OCI-M2 (cell line): Measurements from ENCODE around the gene PRMT2.
"Not testable (repeated sequence)": the region's sequence is repeated elsewhere in the genome, so short reads cannot be mapped to it uniquely, and the experiment has no call there.

Experiments used
- DNase-seq: peaks from one replicate; lab custom pipeline; 2025; ENCODE audit not compliant: unreplicated experiment; lab: John Stamatoyannopoulos, UW

The PRMT2 gene

GRCh38 chr21:46666941-46667740, 31.7 kb downstream of the PRMT2 start:
- DNase-seq, result no peak

DNA sequence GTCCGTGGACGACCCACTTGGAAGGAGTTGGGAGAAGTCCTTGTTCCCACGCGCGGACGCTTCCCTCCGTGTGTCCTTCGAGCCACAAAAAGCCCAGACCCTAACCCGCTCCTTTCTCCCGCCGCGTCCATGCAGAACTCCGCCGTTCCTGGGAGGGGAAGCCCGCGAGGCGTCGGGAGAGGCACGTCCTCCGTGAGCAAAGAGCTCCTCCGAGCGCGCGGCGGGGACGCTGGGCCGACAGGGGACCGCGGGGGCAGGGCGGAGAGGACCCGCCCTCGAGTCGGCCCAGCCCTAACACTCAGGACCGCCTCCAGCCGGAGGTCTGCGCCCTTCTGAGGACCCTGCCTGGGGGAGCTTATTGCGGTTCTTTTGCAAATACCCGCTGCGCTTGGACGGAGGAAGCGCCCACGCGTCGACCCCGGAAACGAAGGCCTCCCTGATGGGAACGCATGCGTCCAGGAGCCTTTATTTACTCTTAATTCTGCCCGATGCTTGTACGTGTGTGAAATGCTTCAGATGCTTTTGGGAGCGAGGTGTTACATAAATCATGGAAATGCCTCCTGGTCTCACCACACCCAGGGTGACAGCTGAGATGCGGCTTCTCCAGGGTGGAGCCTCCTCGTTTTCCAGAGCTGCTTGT, 32.4 kb downstream of the PRMT2 start:
- peak; percentile 87 for DNase-seq

GRCh38 chr21:46668381-46668780, 32.9 kb downstream of the PRMT2 start:
- DNase-seq, result no peak

DNA sequence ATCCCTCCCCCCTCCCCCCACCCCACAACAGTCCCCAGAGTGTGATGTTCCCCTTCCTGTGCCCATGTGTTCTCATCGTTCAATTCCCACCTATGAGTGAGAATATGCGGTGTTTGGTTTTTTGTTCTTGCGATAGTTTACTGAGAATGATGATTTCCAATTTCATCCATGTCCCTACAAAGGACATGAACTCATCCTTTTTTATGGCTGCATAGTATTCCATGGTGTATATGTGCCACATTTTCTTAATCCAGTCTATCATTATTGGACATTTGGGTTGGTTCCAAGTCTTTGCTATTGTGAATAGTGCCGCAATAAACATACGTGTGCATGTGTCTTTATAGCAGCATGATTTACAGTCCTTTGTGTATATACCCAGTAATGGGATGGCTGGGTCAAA, 33.4 kb downstream of the PRMT2 start:
- not testable (repeated sequence) for DNase-seq

- DNase-seq, result no peak
Observed at GRCh38 chr21:46674430-46675007, 39.0 kb downstream of the PRMT2 start.

DNA sequence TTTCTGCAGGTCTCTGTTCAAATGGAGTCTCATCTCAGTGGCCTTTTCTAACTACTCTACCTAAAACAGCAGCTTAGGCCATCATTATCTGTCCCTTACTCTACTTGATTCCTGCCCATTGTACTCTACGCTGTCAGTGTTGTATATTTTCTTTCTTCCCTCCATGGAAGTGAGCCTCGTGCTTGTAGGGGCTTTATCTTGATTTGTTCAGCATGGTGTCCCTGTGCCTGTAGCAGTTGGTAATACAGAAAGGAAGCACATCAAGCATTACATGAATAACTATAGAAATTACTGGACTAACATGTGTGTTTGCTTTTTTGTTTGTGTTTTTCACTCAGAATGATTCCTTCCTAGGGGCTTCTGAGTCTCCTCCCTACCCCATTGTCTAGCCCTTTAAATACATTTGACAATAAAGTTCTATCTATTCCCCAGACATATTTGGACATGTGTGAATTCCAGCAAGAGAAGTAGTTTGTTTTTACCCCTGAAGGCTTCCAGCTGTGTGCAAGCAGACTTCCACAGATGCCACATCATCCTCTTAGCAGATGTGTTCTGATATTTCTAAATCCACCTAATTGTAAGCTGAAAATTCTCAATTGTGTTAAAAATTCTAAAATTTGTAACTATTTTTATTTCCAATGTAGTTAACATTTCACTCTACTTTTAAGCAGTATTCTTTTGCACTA, 40.3 kb downstream of the PRMT2 start:
- no peak for DNase-seq

DNA sequence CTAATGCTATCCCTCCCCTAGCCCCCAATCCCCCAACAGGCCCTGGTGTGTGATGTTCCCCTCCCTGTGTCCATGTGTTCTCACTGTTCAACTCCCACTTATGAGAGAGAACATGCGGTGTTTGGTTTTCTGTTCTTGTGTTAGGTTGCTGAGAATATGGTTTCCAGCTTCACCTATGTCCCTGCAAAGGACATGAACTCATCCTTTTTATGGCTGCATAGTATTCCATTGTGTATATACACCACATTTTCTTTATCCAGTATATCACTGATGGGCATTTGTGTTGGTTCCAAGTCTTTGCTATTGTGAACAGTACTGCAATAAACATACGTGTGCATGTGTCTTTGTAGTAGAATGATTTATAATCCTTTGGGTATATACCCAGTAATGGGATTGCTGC, 41.1 kb downstream of the PRMT2 start:
- DNase-seq, result not testable (repeated sequence)

- DNase-seq, result not testable (repeated sequence)
Observed at GRCh38 chr21:46681593-46681992, 46.1 kb downstream of the PRMT2 start.

- DNase-seq, result not testable (repeated sequence)
Observed at GRCh38 chr21:46698652-46699051, 63.2 kb downstream of the PRMT2 start.

GRCh38 chr21:46699104-46699503, 63.6 kb downstream of the PRMT2 start:
- DNase-seq, result not testable (repeated sequence)
